GM19099 (cell line): ENCODE measurements around the gene C10orf71.

ENCODE experiments used
- POLR2A ChIP-seq: IDR thresholded peaks from 3 replicates; pipeline ENCODE4 v1.6.1; 2011; ENCODE audit warnings: low read depth; ENCODE audit not compliant: insufficient read length; ENCODE audit errors: extremely low read depth

The C10orf71 gene

DNA sequence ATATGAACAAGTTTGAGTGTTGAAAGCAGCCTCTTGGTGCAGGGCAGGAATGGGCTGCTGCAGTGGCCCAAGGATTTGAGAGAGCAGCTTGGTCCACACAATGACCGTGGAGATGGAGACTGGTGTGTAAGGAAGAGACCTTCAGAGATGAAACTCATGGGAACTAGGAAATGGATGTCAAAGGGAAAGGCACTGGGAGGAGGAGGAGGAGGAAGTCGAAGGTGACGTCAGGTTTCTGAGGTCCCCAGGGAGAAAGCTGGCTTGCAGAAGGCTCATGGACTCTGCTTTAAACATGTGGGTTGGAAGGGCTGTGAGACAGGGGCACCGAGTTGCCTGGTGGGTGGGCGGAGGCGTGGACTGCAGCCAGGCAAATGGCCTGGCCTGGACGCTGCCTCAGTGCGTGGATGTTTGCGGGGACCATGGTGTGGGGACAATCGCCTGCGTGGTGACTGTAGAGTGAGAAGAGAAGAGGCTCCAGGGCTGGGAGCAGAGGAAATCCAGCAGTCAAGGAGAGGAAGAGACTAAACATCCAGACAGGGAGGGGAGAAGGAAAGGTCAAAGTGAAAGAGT is 14.6 kb downstream of the C10orf71 start:
- no peak for TF ChIP-seq POLR2A

DNA sequence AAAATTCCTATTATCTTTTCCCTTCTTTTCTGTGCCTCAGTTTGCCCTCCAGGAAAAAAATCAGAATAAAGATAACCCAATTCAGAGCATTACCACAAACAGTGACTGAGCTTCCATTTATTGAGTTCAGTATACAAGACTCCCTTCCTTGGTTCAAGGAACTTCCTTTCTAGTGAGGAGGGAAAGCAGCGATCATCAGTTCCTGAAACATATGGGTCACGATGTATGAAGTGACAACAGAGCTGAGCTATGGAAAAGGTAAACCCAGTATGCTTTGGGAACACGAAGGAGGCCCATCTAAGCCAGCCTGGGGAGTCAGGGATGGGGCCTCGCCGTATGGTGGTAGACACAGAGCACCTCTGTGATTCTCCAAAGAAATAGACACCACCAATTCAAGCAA is 15.8 kb downstream of the C10orf71 start:
- TF ChIP-seq POLR2A: no peak

DNA sequence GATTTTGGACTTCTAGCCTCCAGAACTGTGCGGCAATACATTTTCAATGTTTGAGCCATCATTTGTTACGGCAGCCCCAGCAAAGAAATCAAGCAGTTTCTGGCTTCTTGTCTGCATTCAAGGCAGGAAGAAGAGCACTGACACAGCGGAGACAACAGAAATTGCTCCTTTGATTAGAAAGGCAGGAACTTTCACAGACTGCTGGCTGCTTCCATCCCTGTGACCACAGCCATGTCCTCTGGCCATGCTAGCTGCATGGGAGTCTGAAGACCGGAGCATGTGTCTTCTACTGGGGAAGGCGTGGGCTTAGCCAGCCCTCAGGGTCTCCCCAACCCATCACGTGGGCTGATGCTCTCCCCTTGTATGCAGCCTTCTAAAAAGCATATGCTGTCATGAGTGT is 19.1 kb downstream of the C10orf71 start:
- no peak for TF ChIP-seq POLR2A

DNA sequence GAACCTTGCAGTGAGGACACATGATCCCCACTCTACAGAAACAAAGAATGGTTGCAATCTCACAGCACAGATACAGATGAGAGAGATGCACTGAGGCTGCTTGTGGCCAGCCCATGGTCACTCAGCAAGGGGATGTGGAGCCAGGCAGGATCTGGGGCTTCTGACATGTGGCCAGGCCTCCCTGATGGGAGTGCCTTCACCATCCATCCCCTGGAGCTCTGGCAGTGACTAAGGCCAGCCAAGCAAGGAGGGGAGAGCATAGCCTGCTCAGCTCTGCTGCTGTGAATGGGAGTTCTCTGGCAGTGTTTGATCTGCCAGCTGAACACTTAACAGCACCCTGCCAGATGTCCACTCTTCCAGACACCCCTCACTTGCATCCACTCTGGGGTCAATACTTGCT is 19.8 kb downstream of the C10orf71 start:
- TF ChIP-seq POLR2A: no peak

DNA sequence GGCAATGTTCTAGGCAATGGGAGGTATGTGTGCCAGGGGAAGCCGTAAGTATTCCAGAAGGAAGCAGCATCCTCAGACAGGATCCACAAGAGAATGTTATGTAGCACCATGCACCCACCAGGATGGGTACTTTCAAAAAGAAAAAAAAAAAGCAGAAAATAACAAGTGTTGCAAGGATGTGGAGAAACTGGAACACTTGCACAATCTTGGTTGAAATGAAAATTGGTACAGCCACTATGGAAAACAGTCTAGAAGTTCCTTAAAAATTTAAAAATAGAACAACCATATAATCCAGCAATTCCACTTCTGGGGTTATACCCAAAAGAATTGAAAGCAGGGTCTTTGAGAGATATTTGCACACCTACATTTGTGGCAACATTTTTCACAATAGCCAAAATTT is 20.2 kb downstream of the C10orf71 start:
- no peak for TF ChIP-seq POLR2A

DNA sequence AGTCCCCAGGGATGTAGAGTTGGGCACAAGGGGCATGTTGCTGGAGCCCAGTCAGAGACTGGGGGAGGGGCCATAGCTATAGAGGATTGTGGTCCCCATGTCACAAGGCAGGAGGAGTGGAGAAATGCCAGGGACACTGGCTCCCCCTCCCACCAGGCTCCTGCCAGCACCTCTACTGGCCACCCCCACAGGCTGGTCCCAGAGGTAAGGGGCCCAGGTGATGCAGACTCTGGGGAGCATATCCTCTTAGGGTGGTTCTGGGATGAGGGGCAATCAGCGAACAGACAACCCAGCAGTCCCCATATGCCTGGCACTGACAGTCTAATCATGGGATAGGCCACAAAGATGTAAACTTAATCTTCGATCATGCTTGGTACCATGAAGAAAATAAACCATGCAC is 21.2 kb downstream of the C10orf71 start:
- TF ChIP-seq POLR2A: no peak

DNA sequence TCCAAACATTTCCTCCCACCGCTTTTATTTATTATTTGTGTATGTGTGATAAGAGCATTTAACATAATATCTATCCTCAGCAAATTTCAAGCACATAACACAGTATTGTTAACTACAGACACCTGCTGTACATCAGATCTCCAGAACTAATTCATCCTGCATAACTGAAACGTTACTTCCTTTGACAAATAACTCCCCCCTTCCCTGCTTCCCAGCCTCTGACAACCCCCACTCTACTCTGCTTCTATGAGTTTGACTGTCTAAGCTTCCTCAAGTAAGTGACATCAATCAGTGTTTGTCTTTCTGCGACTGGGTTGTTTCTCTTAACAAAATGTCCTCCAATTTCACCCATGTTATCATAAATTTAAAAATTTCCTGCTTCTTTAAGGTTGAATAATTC is 22.1 kb downstream of the C10orf71 start:
- no peak for TF ChIP-seq POLR2A

DNA sequence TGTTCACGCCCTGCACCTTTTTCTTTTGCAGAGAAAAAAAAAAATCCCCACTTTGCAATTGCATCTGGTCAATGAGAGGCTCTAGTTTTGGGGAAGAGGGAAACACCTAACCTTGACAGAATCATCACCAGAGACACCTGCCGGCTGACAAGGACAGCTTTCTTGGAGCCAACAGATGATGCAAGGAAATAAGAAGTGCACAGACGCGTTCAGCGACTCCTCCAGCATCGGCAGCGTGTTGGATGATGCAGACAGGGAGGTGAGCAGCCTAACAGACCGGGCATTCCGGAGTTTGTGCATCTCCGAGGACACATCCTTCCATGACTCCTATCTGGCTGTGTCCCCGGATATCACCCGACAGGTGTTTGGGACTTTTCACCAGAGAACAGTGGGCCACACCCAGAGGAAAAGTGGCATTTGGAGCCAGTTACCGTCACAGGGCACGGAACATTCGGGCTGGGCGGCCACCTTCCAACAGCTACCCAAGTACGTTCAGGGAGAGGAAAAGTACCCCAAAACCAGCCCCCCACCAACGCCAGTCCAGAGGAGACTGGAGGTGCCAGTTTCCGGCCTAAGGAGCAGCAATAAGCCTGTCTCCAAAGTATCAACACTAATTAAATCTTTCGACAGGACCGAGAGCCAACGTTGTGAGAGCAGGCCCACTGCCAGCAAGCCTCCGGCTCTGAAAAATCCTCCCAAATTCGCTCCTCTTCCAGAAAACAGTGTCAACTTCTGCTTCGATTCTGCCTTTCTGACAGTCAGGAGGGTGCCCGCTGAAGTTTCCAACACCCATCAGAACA is 23.6 kb downstream of the C10orf71 start:
- TF ChIP-seq POLR2A: no peak

DNA sequence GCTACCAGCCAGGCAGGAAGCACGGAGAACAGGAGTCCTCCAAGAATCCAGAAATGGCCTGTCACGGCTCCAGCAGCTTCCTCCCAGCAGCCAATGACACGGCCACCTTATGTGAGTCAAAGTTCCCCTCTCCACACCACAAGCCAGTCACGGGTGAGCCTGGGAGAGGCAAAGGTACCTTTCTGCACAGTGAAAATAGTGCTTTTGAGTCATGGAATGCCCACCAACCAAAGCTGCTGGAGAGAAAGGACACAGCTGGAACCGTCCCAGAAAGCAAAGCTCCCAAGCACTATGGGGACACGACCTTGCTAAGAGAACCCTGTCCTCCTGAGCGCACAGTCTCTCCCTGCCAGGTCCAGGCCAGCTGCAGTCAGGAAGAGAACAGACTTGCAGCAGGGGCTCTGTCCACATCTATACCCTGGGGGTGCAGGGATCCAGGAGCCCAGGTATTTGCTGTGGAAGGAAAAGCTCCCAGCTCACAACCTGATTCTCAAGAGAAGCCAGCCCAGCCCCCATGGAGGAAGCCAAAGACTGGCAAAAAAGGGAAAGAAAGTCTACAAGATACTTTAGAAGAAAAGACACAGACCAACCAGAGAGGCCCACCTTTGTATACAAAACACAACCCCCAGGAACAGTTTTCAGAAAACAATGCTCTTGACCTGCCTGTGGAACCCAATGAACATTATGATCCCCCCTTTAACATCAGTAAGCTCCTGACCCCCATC is 24.4 kb downstream of the C10orf71 start:
- no peak for TF ChIP-seq POLR2A

DNA sequence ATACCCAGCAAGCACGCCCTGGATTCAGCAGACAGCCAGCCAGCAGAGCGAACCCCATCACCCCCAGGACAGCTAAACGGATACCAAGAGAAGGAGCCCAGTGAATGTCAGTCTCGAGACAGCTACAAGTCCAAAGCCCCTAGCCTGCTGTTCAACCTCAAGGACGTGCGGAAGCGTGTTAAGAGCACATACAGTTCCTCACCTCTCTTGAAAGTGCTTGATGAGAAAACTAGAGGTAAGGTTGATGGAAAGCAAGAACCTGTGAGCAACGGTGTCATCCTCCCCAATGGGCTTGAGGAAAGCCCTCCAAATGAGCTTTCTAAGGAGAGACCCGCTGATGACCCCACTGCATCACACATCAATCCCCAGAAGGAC is 24.9 kb downstream of the C10orf71 start:
- TF ChIP-seq POLR2A: no peak

DNA sequence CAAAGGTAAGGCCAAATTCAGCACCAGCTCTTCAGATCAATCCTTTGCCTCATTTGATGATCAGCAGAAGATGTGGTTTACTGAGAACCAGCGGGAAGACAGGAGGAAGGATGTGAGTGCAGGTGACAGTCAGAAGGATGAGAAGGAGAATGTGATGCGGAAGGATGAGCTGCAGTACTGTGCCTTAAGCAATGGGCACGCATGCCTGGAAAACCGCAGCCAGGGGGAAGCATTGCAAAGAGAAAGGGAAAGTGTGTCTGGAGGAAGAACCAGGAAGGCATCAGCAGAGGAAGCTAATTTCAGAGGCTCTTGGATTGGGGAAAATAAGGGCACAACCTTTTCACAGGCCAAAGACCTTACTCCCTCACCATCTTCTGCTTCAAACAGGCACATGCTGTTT is 25.7 kb downstream of the C10orf71 start:
- TF ChIP-seq POLR2A: no peak

DNA sequence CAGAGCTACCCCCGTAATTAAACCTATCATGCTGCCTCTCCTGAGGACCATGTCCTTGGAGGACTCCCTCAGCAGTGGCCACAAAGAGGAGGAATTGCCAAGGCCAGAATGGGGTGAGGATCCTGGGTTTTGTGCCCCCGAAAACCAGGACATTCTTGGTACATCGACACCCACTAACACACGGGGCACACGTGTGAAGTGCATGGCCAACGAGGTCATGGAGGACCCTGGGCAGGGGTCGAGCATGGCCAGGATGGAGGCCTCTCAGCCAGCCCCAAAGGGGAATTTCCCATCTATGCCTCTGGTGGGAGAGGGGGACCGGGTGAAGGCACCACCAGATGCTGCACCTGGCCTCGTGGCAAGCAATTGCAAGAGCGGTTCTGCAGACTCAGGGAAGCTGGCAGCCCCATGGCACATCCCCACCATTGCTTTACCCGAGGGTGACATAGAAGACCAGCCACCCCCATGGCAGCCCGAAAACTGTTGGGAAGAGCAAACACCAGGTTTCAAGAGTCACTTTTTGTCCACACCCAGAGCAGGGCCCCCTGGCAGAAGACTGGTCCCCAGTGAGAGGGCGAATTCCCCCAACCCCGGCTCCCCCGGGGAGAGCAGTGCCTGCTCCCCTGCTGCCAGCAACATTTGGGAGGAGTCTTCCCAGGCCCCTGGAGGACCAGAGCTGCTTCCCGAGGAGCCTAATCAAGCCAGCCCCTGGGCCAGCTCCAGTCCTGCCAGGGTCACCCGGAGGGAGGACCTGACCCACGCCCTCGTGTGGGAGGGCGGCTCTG is 26.4 kb downstream of the C10orf71 start:
- no peak for TF ChIP-seq POLR2A

DNA sequence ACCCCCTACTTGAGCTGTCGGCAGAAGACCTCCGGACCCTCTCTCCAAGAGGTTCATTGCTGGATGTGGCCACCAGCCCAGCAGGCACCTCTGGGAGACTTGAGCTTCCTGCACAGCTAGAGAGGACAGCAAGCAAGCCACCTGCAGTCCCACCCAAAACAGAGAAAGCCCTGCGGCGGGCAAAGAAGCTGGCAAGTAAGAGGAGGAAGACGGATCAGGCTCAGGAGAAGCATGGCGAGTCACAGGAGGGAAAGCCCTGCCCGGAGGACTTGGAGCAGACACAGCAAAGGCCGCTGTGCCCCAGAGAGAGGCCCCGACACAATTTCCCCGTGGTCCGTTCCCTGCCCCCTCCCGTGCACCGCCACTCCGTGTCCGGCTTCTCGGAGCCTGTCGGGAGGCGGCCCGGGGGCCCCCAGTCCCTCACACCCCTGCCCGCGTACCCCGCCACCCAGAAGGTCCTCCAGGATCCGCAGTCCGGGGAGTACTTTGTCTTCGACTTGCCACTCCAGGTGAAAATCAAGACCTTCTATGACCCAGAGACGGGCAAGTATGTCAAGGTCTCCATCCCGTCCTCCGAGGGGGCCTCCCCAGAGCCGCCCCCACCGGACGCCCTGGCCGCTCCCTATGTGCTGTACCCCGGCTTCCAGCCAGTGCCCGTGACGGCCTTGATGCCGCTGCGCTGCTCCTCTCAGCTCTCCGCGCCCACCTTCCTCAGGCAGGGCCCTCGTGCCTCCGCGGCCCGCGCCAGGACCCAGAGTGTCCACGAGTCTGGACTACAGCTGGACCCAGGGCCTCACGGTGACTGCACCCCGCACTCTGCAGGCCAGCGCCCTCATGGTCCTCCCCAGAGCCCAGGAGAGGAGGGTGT is 27.2 kb downstream of the C10orf71 start:
- TF ChIP-seq POLR2A: no peak

DNA sequence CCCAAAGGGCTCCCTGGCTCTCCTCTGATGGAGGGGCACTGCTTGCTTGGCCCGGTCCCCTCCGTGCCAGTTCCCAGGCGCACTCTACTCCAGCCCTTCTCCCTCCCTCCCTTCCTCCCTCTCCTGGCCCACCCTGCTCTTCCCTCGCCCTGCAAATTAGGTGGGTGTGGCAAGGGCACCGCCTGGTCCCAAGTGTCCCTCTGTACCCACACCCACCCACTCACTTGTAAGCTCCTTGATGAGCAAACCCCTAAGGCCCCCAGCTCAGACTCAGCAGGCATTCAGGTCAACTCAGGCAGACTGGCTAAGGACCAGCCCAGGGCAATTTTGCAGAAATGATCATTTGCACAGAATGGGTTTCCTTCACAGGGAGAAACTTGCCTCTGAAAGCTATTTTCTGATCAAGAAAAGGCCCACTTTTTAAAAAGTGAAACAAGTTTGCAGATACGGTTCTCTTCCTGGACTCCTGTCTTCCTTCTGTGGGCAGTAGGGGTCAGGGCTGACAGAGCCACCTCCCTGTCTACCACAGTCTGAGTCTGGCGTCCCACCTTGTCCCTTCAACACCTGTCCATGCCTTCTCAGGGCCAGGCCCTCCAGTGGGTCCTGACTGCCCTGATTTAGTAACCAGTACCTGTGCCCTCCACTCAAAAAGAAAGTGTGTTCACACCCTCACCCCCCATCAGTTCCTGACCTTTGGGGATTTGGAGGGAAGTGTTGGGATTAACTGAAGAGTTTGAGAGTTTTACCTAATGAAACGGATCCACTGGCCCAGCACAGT is 28.3 kb downstream of the C10orf71 start:
- no peak for TF ChIP-seq POLR2A

DNA sequence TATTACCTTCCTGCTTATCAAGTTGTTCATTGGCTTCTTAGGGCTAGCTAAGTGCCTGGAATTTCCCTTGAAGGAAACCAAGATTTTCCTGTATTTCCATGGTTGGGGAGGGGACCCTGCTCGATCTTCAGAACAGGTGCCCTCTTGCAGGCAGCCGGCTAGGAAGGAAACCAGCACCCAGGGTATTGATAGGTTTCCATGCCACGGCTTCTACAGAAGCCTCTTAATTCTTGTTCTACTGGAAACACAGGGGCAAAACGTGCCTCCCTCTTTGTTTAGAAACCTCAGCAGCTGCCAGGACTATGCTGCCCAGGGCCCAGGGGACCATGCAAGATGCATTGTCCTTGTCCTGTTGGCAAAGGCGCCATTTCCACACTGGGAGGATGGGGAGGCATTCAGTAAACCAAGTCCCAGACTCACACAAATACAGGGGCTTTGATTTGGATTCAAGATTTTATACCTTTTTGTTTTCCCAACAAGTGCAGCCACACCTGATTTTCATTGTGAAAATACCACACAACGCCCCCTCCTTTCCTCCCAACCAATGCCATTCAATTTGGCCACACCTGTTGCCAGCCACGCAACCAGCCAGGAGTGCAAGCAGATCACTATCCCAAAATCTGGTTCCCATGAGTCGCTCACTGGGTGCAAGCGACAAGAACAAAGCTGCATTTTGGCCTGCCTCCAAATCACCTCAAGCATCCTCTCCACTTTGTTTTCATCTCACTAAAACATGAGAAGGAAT is 29.6 kb downstream of the C10orf71 start:
- no peak for TF ChIP-seq POLR2A
